Right hindlimb (tissue), 1 donor: Measurements from ENCODE around the gene PSMC6.
A peak's percentile ranks its signal among the peaks of the same experiment; 100 is the strongest.

Source experiments
- DNase-seq: peaks from one replicate; pipeline ENCODE4 v3.0.0-alpha.2; 2018

The PSMC6 gene

DNA sequence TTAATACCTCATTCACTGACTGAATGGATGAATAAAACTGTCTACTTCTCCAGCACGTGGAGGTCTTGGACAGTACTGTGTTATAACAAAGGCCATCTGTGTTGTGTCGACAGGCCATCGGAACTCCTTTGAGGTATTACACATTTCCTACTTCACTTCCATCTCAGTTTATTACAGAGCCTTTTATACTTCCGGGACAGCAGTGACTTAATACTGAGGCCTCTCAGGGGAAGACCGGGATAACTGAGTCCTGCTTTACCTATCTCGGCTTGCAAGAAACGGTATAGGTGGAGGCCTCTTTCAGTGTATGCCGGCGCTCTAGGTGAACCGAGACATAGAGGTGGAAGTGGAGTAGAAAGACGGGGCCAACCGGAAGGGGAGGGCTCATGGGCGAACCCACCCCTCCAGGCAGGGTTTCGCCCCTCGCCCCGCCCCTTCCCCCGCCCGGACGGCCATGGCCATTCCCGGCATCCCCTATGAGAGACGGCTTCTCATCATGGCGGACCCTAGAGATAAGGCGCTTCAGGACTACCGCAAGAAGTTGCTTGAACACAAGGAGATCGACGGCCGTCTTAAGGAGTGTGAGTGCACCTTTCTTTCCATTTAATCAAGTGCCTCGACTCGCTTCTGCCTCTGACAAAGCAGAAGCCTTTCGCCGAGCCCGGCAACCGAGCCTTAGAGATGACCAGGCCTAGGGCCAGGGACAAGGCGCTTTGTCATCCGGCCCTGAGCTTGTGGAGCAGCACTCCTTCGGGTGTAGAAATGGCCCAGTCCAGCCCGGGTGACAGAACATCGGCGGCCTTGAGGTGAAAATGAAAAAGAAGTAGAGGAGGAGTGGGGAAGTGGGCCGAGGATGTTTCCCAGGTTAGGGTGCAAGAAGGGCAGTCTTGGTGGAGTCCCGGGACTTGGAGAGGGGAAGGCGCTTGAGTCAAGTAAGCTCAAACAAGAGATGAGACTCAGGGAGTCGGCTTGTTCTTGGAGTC is at the start of gene PSMC6:
Gene PSMC6 (plus strand): TSS at position 477 of the 983 bp plus-strand sequence. CDS start 20 bp downstream, at position 497.
- peak; percentile 97 for DNase-seq

DNA sequence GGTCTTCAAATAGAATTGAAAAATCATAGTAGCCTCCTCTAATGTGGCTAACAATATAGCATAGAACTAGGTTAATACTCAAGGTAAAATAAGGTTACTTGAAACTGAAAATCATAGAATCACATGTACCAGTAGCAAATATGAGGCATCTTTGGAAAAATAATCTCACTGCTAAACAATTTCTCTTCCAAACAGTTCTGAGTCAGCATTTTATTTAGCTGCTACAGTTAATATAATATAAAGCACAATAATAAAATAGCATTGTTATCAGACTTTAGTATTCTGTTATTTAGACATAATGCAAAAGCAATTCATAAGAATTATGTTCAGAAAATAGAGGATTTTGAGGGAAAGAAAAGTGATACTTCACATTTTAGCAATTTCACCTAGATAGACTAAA is 46.7 kb upstream of the PSMC6 start:
- DNase-seq = no peak

DNA sequence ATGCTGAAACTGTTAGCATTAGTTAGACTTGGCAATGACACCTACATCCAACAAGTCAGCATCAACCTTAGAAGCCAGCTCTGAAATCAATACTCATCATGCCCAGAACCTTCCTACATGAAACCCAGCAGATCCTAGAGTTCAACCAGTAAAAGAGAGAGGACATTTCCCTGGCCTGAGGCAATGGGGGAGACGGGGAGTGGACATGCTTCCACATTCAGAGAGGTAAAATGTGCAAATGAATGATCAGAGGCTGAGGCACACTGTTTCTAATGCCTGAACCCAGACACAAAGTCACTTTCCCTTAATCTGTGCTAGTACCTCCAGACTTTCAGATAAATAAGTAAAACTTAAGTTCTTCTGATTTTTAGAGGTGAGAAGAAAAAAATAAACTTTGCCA is 46.2 kb upstream of the PSMC6 start:
- DNase-seq = no peak

DNA sequence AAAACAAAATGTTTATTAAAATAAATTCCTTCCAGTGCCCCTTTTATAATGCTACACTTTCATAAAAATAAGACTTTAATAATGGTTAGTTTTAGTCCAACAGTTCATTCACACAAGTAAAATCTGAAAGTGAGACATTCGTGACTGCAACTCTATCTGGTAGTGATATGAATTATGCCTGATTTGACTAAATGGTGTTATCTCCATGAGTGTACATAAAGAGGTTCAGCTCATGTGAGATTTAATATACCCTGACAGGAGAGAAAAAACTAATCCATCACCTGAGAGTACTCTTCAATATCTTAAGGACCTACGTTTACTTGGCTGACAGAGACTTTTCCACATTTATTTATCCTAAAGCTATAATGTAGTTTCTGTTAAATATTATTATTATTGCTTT is 45.7 kb upstream of the PSMC6 start:
- DNase-seq = no peak

DNA sequence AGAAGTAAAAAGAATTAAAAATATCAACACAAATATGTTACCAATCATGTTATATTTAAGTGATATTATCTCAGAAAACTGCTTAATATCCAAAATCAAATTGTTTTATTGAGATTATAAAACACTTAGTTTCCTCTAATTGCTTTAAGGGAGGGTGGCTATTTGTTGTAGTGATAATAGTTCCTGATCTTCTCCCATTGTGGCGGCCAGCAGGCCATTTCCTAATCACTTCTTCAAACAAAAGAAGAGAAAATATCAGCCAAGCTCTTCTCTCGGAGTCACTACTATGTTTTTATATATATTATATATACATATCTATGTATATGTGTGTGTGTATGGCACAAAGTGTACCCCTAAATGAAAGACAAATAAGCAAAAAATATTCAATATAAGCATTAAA is 43.1 kb upstream of the PSMC6 start:
- DNase-seq = no peak

DNA sequence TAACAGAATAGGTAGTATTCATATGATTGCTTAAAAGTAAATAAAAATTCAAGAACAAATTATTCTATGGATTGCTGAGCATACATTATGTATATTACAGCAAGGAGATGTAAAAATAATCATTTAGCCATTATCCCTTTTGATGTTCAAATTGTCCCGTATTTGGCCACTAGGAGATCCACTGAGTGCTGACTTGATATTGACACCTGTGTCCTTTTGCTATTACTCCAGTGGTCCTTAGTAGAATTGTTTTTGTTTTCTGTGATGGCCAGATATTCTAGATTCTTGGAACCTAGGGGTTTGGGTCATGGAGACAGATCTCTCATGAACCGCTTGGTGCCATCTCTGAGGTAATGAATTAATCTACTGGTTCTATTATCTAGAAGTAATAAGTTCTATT is 28.4 kb upstream of the PSMC6 start:
- DNase-seq = no peak

DNA sequence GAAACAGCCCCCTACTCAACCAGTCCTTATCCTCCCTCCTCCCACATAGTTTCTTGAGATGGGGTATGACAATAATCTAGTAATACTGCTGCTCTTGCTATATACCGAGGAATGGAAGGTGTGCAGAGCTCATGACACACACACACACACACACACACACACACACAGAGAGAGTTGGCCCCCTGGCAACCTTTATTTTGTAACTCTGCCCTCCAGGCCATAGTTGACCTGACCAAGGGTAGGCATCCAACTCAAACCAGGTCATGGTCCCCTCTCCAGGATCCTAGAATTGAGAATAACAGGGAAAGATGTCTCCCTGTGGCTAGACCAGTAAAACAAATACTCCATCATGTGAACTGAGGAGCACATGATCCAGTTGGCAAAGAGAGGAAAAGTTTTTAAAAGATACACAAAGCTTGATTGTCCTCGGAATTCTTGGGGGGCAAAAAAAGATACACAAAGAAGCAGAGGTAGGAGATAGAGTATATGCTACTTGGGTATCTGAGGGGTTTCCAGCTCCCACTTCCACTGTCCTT is 22.9 kb upstream of the PSMC6 start:
- DNase-seq = no peak

DNA sequence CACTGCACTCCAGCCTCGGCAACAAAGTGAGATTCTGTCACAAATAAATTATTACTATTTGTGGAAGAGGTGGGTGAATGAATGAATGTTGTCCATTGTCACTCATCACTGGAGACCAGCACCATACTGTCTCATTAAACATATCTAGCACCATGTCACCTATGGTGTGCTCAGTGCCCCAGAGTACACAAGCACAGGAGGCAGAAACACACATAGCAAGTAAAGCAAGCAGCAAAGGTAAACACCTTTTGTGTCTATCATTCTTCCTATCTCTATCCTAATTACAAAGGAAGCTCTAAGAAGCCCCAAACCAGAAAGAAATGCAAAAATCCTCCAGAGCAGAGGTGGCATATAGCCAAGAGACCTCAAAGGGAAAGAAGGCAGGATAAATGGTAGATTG is 20.8 kb upstream of the PSMC6 start:
- DNase-seq = no peak

DNA sequence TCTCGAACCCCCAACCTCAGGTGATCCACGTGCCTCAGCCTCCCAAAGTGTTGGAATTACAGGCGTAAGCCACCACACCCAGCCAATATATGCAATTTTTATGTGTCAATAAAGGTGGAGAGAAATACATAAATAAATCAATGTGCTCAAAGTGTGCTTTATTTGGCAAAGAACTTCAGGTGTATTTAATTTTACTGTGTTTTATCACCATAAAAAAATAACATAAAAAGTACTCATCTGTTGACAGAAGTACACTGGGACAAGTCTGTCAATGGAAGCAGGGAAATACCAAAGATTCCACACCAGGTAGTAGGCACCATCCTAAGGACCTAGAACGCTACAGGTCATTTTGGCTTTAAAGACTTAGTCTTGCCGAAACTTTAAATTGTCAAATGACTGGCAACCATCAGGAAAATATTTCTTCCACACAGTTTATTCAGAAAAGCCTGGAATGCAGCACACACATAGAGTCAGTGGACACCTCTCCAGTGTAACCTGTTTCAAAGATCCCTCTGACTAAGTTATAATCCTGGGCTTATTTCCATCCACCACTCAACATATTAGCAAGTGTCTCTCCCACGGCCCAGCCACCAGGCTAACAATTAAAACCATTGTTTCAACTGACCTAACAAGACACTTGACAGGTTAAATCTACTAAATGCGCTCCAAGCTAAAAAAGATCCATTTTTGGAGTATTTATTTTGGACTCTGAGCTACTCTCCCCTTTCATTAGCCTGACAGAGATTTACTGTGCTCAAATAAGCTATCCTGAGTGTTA is 15.8 kb upstream of the PSMC6 start:
- DNase-seq = no peak

DNA sequence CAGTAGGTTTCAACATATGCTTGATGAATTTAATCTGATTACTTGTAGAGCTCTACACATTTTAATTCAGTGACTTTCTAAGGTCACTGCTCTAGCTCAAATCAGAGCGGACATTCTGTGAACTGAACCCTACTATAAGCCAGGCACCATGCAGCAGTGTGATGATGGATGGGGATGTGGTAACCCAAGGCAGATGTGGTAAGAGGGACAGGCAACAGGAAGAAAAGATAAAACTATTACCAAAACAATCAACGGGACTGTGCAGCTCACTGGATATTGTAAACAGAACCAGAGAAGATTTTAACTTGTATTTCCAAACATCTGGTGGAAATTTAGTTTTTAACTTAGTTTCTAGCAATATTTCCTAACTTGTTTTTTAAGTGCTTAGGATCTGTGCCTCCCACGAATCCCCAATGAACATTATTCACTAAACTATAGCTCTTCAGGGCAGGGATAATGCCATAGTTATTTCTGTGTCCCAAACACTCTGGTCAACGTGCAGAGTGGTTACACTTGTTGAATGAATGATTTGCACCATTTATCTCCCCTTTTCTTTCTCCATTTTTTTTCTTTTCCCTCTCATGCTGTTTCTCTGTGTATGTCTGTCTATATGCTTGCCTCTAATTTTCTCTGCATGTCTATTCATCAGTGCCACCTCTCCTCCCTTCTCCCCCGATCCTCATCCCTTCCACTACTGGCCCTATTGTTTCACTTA is 14.6 kb upstream of the PSMC6 start:
- DNase-seq = no peak

DNA sequence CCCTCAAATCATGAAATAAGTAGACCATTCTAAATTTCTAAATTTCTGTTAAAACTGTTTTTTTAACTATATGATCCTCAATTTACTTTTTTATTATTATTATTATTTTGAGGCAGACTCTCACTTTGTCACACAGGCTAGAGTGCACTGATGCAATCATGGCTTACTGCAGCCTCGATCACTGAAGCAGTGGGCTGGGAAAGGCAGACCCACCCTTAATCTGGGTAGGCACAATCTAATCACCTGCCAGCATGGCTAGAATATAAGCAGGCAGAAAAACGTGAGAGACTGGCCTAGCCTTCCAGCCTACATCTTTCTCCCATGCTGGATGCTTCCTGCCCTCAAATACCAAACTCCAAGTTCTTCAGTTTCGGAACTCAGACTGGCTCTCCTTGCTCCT is 14.0 kb upstream of the PSMC6 start:
- DNase-seq = no peak

DNA sequence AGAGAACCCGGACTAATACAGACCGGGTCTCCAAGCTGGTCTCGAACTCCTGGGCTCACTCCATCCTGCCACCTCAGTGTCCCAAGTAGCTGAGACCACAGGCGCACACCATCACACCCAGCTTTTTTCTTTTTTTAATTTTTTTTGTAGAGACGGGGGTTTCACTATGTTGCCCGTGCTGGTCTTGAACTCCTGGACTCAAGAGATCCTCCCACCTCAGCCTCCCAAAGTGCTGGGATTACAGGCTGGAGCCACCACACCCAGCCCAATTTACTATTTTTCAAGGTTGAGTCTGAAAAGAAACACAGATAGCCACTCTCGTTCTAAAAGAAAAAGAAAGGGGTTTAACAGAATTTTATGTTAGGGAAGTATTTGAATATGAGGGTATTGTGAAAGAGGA is 13.5 kb upstream of the PSMC6 start:
- no peak for DNase-seq

DNA sequence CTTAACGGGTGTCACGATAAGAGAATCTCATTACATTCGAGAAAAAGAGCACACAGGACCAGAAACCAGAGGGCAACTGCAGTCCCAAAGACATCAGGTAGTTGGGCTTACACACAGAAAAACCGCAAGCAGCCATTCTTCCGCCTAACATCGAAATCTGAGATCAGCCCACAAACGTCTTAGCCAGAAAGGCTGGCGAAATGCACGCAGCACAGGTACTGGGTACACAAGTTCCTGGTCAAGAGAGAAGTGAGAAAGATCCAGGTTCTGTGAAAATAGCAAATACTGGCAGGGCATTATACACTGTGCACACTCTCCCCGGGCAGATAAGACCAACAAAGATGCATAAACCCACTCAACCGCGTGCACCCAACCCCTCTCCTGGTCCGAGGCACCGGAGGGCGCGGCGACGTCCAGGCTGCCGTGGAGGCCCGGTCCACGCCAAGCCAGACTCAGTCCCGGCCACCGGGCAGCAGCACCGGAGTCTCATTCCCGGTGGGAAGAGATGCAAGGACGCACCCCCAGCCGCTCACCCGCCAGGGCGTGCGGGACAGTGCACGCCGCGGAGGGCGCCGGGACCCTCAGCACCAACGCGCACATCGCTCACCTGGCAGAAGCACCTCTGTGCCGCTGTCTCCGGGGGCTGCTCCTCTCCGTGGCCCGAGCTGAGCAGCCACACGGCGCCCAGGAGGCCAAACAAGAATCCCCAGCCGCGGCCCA is 12.1 kb upstream of the PSMC6 start:
- no peak for DNase-seq

DNA sequence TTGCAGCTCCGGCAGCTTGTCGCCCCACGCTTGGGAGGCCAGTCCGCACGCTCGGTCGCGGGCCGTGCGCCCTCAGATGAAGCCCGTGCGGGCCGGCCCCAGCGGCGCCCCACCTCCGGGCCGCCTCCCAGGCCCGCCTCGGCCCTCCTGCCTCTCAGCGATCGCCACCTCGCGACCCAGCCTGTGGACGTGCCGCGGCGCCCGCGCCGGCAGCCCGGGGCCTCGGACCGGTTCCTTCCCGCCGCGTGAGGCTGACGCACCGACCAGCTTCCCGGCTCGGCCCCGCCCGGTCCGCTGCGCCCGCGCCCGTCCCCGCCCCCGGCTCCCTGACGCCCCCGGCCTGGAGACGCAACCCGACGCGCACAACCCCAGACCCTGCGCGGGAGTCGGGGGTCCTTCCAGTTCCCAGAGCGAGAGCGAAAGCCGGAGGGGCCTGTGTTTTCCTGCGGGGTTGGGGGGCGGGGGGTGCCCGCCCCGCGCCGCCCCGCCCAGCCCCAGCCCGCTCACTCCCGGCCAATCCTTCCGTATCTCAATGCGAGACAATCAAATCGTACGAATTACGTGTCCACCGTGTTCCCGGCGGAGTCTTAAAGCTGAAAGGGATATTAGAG is 11.4 kb upstream of the PSMC6 start, which contains the start of gene ERO1A:
Gene ERO1A (minus strand): TSS at position 78 of the 611 bp plus-strand sequence. CDS start 77 bp downstream, at position 1.
- DNase-seq = peak; percentile 88

DNA sequence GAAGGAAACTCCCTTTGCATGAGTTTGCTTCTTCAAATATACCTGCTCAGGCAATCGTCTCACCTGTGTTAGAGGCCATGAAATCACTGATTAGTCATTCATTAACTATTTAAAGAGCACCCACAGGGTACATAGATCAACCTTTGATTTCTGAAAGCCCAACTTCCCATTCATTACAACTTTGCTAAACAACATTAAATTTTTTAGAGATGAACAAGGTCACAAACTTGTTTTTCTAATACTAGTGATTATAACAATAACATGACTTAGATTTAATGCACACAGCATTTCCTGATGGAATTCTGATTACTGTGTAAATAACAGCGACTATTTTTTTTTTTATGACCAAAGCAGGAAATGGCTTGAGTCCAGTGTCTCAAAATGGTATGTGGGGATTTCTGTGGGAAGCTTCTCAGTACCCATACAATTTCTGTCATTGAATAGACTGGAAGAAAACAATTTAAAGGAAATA is 6.3 kb upstream of the PSMC6 start:
- no peak for DNase-seq

DNA sequence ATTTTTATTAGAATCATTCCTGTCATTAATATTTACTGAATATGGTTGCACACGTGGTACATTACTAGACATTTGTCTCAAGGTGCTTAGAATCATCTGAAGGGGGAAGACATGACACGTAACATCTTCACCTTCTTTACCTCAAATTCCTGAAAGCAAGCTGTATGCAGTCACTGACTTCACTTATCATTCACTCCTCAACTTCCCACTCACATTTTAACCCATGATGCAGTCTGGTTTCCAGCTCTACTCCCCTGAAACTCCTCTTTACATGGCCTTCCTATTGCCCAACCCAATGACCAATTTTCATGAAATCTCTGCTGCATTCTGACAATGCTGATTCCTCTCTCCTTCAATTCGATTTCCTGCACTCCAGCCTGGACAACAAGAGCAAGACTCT is 5.8 kb upstream of the PSMC6 start:
- DNase-seq = no peak

DNA sequence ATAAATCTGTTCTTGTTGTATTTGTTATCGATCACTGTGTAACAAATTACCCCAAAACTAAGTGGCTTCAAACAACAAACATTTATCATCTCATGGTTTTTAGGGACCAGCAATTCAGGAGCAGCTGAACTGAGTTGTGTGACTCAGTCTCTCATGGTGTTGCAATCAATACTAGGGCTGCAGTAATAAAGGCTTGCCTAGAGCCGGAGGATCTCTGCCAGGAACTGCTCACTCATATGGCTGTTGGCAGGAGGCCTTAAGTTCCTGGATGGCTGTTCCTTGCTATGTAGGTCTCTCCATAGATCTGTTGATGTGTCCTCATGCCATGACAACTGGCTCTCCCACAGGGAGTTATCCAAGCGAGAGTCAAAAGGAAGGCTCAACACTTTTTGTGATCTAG is 3.8 kb upstream of the PSMC6 start:
- no peak for DNase-seq

DNA sequence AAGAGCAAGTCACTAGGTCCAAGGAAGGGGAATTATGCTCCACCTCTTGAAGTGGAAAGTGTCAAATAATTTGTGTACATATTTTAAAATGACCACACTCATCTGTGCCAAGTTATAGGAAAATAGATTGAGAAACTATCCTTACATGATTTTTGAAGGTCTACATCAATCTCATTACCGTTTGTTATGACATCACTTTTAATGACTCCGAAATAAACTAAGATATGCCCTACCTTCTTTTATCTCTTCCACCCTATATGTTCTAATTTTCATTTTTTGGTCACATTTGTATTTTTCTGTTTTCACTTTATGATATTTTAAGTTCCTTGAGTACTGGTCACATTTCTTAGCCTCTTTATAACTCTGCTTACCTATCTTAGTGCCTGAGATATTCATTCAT is 3.3 kb upstream of the PSMC6 start:
- DNase-seq = no peak

DNA sequence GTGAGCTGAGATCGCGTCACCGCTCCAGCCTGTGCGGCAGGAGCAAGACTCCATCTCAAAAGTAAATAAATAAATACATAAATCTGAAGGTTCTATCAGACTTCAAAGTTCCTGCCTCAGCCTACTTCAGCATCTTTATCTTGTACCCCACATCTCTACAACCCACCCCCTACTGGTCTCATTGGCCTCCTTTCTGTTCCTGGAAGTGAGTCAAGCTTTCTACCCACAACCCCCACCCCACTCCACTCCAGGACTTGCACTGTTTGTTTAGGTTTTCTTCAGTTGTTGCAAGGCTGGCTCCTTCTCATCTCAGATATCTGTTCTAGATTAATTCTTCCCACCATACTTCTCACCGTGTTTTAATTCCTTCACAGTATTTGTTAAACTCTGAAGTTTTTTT is 714 bp upstream of the PSMC6 start:
- DNase-seq = no peak

DNA sequence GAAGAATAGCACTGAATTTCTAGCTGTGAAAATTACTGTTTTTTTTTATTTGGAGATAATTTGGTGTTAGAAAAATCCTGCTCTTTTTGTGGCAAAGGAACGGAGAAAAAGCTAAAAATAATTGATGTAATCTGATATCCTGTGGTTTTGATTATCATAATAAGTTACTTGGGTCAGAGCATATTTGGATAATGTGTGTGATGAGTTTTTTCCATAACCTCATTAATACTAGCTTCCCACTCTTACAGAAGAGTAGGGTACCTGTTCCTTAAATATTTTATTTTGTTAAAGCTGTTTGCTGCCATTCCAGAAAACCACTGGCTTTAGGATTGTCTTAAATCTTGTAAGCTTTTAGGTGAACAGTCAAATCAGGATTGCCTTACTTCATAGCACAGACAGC is 4.7 kb downstream of the PSMC6 start:
- no peak for DNase-seq

DNA sequence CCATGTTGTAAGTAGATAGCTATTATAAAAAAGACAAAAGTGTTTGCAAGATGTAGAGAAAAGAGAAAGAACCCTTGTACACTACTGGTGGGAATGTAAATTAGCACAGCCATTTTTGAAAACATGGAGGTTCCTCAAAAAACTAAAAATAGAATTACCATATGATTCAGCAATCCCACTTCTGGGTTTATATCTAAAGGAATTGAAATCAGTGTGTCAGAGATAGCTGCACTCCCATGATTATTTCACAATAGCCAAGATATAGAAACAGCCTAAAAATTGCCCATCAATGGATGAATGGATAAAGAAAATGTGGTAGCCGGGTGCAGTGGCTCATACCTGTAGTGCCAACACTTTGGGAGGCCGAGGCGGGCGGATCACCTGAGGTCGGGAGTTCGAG is 9.2 kb downstream of the PSMC6 start:
- DNase-seq = no peak
